Spinal cord (tissue), 10 donors: ENCODE measurements around the gene OBSCN. TPM values are rescaled to one million over a fixed set of nuclear protein-coding genes. Genes with fewer than 3 reads are reported as not detected.

Source experiments
- DNase-seq, 6 donors: peaks; one replicate each; pipeline versions ENCODE4 v3.0.0 to v3.0.0-alpha.2; 2013 to 2015; ENCODE audit warnings: low spot score in 6 of 6, low read depth in 4 of 6
- H3K27ac ChIP-seq: one replicate; pipeline ENCODE4 v1.5.1; 2013; ENCODE audit warnings: low read depth, low read length, control low read depth
- H3K27me3 ChIP-seq: one replicate; pipeline ENCODE4 v1.6.1; 2013; ENCODE audit warnings: low read length; ENCODE audit not compliant: control insufficient read depth, insufficient read depth
- H3K36me3 ChIP-seq: one replicate; pipeline ENCODE4 v1.6.1; 2013; ENCODE audit warnings: low read length; ENCODE audit not compliant: control insufficient read depth, insufficient read depth
- H3K4me1 ChIP-seq: one replicate; pipeline ENCODE4 v1.6.1; 2013; ENCODE audit warnings: low read length; ENCODE audit not compliant: control insufficient read depth, insufficient read depth
- H3K4me3 ChIP-seq: one replicate; pipeline ENCODE4 v1.5.1; 2013; ENCODE audit warnings: low read depth, low read length, control low read depth
- H3K9me3 ChIP-seq: one replicate; pipeline ENCODE4 v1.6.1; 2013; ENCODE audit warnings: low read length; ENCODE audit not compliant: control insufficient read depth, insufficient read depth
- WGBS: methylation state at CpG from one replicate; pipeline ENCODE4 v1.1.5; 2013; ENCODE audit warnings: missing lambda C conversion rate; ENCODE audit not compliant: insufficient coverage; 5-methylcytosine and 5-hydroxymethylcytosine counted together
- polyA plus RNA-seq, 2 donors: library from polyadenylated mRNA; unstranded; fragments of 120-200 nt; gene quantifications; one replicate each; pipeline ENCODE4 v1.2.1, GENCODE V29; 2013; ENCODE audit not compliant: insufficient read length in 2 of 2
- total RNA-seq, 2 donors: library from RNA; depleted of rRNA in 1 of 2; stranded (reverse); fragments of 120-200 nt in 1 of 2; fragments of >200 nt in 1 of 2; gene quantifications; one replicate each; pipeline versions ENCODE4 v1.2.3 to v1.2.4, GENCODE V29; 2013 to 2014
- donor health status: healthy.

The OBSCN gene
- total and polyA plus RNA-seq, 4 donors: 13.5 to 27.2 (median 22.0) TPM

- H3K4me3 ChIP-seq: no peak overlapping the region
- H3K4me1 ChIP-seq: no peaks in the 10 kb centered on the region
- peaks cover 2% of the 10 kb centered on the region for H3K9me3 ChIP-seq
- DNase-seq: no peak
- H3K36me3 ChIP-seq: peaks cover 26% of the 10 kb centered on the region
- H3K27ac ChIP-seq: no peak overlapping the region
- 74% methylated on average over 6 of the region's 8 CpGs for WGBS
- no peaks in the 10 kb centered on the region for H3K27me3 ChIP-seq
Observed at GRCh38 chr1:228309326-228310067, 101.7 kb downstream of the OBSCN start.

- H3K4me3 ChIP-seq: no peak overlapping the region
- DNase-seq: no peak
- H3K27me3 ChIP-seq: no peaks in the 10 kb centered on the region
- 96% methylated on average over 3 of the region's 3 CpGs for WGBS
- H3K36me3 ChIP-seq: peaks cover 33% of the 10 kb centered on the region
- no peak overlapping the region for H3K27ac ChIP-seq
- peaks cover 2% of the 10 kb centered on the region for H3K9me3 ChIP-seq
- H3K4me1 ChIP-seq: no peaks in the 10 kb centered on the region
Observed at GRCh38 chr1:228310162-228310792, 102.4 kb downstream of the OBSCN start.

- no peak for DNase-seq
- Histone ChIP-seq H3K4me1 (no peaks in the 10 kb centered on the region), H3K27ac (no peak overlapping the region), H3K36me3 (peaks cover 35% of the 10 kb centered on the region), H3K27me3 (no peaks in the 10 kb centered on the region), H3K4me3 (no peak overlapping the region), H3K9me3 (peaks cover 2% of the 10 kb centered on the region)
- 100% methylated on average over 2 of the region's 3 CpGs for WGBS
Observed at GRCh38 chr1:228311091-228311490, 103.2 kb downstream of the OBSCN start.

- Histone ChIP-seq H3K4me3 (no peak overlapping the region), H3K4me1 (no peaks in the 10 kb centered on the region), H3K27me3 (no peaks in the 10 kb centered on the region), H3K27ac (no peak overlapping the region), H3K9me3 (peaks cover 2% of the 10 kb centered on the region), H3K36me3 (peaks cover 42% of the 10 kb centered on the region)
- no peak for DNase-seq
- WGBS: 90% methylated on average over 6 of the region's 6 CpGs
Observed at GRCh38 chr1:228312136-228312764, 104.4 kb downstream of the OBSCN start.

- Histone ChIP-seq H3K27me3 (no peaks in the 10 kb centered on the region), H3K27ac (no peak overlapping the region), H3K4me1 (no peaks in the 10 kb centered on the region), H3K4me3 (no peak overlapping the region), H3K9me3 (peaks cover 2% of the 10 kb centered on the region), H3K36me3 (peaks cover 54% of the 10 kb centered on the region)
- 94% methylated on average over 25 of the region's 25 CpGs for WGBS
- DNase-seq: no peak
Observed at GRCh38 chr1:228313536-228314277, 105.9 kb downstream of the OBSCN start.

GRCh38 chr1:228314315-228314657, 106.4 kb downstream of the OBSCN start:
- peaks cover 2% of the 10 kb centered on the region for H3K9me3 ChIP-seq
- H3K4me1 ChIP-seq: no peaks in the 10 kb centered on the region
- DNase-seq: no peak
- no peak overlapping the region for H3K4me3 ChIP-seq
- no peaks in the 10 kb centered on the region for H3K27me3 ChIP-seq
- H3K36me3 ChIP-seq: peaks cover 57% of the 10 kb centered on the region
- WGBS: 86% methylated on average over 3 of the region's 3 CpGs
- H3K27ac ChIP-seq: no peak overlapping the region

- Histone ChIP-seq H3K9me3 (peaks cover 2% of the 10 kb centered on the region), H3K27ac (no peak overlapping the region), H3K27me3 (no peaks in the 10 kb centered on the region), H3K4me3 (no peak overlapping the region), H3K4me1 (no peaks in the 10 kb centered on the region), H3K36me3 (peaks cover 60% of the 10 kb centered on the region)
- WGBS: 94% methylated on average over 30 of the region's 31 CpGs
- DNase-seq: no peak
Observed at GRCh38 chr1:228314658-228315483, 107.0 kb downstream of the OBSCN start.

- WGBS: 91% methylated on average over 13 of the region's 17 CpGs
- peaks cover 2% of the 10 kb centered on the region for H3K9me3 ChIP-seq
- DNase-seq: no peak
Observed at GRCh38 chr1:228315484-228315944, 107.7 kb downstream of the OBSCN start.

More at GRCh38 chr1:228315484-228315944, 107.7 kb downstream of the OBSCN start:
- Histone ChIP-seq H3K36me3 (peaks cover 65% of the 10 kb centered on the region), H3K4me3 (no peak overlapping the region), H3K4me1 (no peaks in the 10 kb centered on the region), H3K27me3 (no peaks in the 10 kb centered on the region), H3K27ac (no peak overlapping the region)
